Measurements from ENCODE around the gene OR10H1. TPM values are rescaled to one million over a fixed set of nuclear protein-coding genes. Genes with fewer than 3 reads are reported as not detected.
A peak's percentile ranks its signal among the peaks of the same experiment; 100 is the strongest.
"Not testable (repeated sequence)": the region's sequence is repeated elsewhere in the genome, so short reads cannot be mapped to it uniquely, and the experiment has no call there.

Gene OR10H1
- total RNA-seq, 4 donors from 2014 or later = not detected

DNA sequence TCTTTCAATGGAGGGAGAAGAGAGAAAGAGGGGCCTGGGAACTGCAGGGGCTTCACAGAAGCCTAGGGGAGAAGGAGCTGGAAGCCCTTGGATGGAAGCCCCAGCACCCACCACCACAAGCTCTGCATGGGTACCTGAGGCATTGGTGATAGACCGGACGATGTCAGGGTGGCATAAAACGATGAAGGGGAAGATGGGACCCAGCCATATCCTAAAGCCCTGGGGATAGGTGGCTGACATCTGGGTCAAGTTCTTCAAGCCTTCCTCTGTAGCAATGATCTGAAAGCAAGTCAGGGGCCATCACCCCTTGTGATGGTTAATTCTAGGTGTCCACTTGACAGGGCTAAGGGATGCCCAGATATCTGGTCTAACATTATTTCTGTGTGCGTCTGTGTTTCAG is 39.2 kb downstream of the OR10H1 start:
- Histone ChIP-seq H3K36me3 (peaks cover 0 to 18% (median 0%) of the 10 kb centered on the region in 4 donors), H3K9me3 (no peaks in the 10 kb centered on the region), H3K27ac (replicated peaks in 1 of 4) (no peak overlapping the region), H3K4me1 (peaks cover 20 to 42% (median 26%) of the 10 kb centered on the region in 4 donors), H3K27me3 (no peaks in the 10 kb centered on the region), H3K4me3 (no peak overlapping the region)
- WGBS = 93% methylated on average over 4 of the region's 4 CpGs
- TF ChIP-seq POLR2A (IDR thresholded peaks at IDR 0.05; ENCODE audit: low read depth) = no peak
- no peak for TF ChIP-seq POLR2AphosphoS5 (IDR thresholded peaks at IDR 0.05)
- TF ChIP-seq EP300 (IDR thresholded peaks at IDR 0.05) = no peak
- TF ChIP-seq CTCF (IDR thresholded peaks at IDR 0.05) = no peak
- intact Hi-C loops (cut with DNase I) = no loop called here
- peak; percentile 68 for DNase-seq (ENCODE audit: extremely low spot score)

DNA sequence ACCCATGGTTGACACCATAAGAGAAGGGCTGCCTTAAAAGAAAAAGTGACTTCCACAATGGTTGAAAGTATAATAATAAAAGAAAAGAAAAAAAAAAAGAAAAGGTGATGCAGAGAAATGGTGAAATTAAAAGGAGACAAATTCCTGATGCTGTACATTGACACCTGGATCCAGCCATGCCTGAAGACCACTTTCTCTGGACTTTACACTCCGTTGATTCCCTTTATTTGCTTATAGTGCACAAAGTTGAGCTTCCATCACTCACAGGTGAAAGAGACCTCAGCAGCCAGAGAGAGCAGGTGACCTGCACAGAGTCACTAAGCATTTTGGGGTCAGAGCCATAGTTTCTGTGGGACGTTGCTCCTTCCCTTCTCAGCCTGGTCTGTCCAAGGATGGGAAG is 40.2 kb downstream of the OR10H1 start:
- no peak for DNase-seq (ENCODE audit: extremely low spot score)
- TF ChIP-seq POLR2A (IDR thresholded peaks at IDR 0.05; ENCODE audit: low read depth) (no peak), EP300 (IDR thresholded peaks at IDR 0.05) (no peak), CTCF (IDR thresholded peaks at IDR 0.05) (no peak), POLR2AphosphoS5 (IDR thresholded peaks at IDR 0.05) (no peak)
- Histone ChIP-seq H3K36me3 (peaks cover 0 to 20% (median 3%) of the 10 kb centered on the region in 4 donors), H3K9me3 (no peaks in the 10 kb centered on the region), H3K27me3 (no peaks in the 10 kb centered on the region), H3K4me3 (no peak overlapping the region), H3K4me1 (peaks cover 10 to 32% (median 18%) of the 10 kb centered on the region in 4 donors), H3K27ac (replicated peaks in 1 of 4) (no peak overlapping the region)
- intact Hi-C loops (cut with DNase I) = no loop called here
- 52% methylated on average over 2 of the region's 2 CpGs for WGBS

- Histone ChIP-seq H3K36me3 (peaks cover 0 to 26% (median 7%) of the 10 kb centered on the region in 4 donors), H3K4me1 (peaks cover 0 to 21% (median 10%) of the 10 kb centered on the region in 4 donors)
- H3K27ac ChIP-seq (replicated peaks in 1 of 4); intact Hi-C loops (cut with DNase I); H3K9me3 ChIP-seq; H3K27me3 ChIP-seq; H3K4me3 ChIP-seq: not testable (repeated sequence)
- 60% methylated on average over 1 of the region's 3 CpGs for WGBS
- DNase-seq (ENCODE audit: extremely low spot score) = peak; percentile 29
Measured at GRCh38 chr19:15774159-15774558, 41.3 kb downstream of the OR10H1 start.

DNA sequence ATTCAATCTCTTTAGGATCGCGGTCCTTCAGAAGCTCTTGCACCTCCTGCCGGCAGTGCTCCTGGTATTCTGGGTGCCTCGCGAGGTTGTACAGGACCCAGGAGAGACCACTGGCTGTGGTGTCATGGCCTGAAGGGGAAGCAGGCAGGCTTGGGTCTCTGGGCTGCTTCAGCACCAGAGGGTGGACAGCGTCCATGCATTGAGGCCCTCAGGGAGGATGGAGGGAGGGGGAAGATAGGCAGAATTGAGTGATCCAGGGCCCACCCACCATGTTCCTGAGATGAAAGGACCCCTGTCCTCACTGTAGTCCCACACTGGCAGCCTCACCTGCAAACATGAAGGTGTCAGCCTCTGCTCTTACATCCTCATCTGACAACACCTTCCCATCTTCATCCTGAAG is 45.9 kb downstream of the OR10H1 start:
- DNase-seq (ENCODE audit: extremely low spot score) = peak; percentile 45
- TF ChIP-seq POLR2AphosphoS5 (IDR thresholded peaks at IDR 0.05) (no peak), POLR2A (IDR thresholded peaks at IDR 0.05; ENCODE audit: low read depth) (no peak)
- Histone ChIP-seq H3K27me3 (peaks cover 0 to 5% (median 0%) of the 10 kb centered on the region in 4 donors), H3K4me3 (no peak overlapping the region), H3K9me3 (no peaks in the 10 kb centered on the region), H3K36me3 (peaks cover 0 to 30% (median 15%) of the 10 kb centered on the region in 4 donors), H3K27ac (replicated peaks in 1 of 4) (no peak overlapping the region), H3K4me1 (no peaks in the 10 kb centered on the region)
- intact Hi-C loops (cut with DNase I) = no loop called here
- WGBS = 55% methylated on average over 3 of the region's 6 CpGs

GRCh38 chr19:15759962-15760565 is 55.4 kb downstream of the OR10H1 start:
- H3K4me3 ChIP-seq = no peak overlapping the region
- WGBS = 40% methylated on average over 1 of the region's 28 CpGs
- no peaks in the 10 kb centered on the region for H3K36me3 ChIP-seq
- intact Hi-C loops (cut with DNase I) = no loop called here
- H3K27ac ChIP-seq (replicated peaks in 1 of 4) = no peak overlapping the region
- TF ChIP-seq POLR2A (IDR thresholded peaks at IDR 0.05; ENCODE audit: low read depth) (no peak), EP300 (IDR thresholded peaks at IDR 0.05) (no peak), CTCF (IDR thresholded peaks at IDR 0.05) (no peak), POLR2AphosphoS5 (IDR thresholded peaks at IDR 0.05) (no peak)
- no peaks in the 10 kb centered on the region for H3K4me1 ChIP-seq
- peaks cover 0 to 34% (median 0%) of the 10 kb centered on the region in 4 donors for H3K27me3 ChIP-seq
- DNase-seq (ENCODE audit: extremely low spot score) = no peak
- no peaks in the 10 kb centered on the region for H3K9me3 ChIP-seq

DNA sequence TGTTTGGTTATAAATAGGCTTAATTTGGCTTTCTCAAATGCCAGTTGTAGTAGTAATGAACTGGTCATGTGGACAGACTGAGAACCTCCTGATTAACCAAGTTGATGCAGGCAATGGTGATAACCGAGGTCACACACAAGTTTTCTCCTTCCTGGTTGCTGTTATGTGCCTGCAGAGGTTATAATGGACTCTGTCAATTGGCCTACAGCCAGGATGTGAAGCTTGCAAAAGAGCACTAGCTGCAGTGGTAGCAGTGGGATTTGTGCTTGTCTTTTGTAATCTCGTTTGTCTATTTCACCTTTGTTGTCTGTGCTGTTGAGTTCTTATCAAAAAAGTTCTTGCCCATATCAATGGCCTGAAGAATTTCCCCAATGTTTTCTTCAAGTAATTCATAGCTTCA is 57.1 kb downstream of the OR10H1 start:
- Histone ChIP-seq H3K4me1 (no peaks in the 10 kb centered on the region), H3K36me3 (no peaks in the 10 kb centered on the region), H3K9me3 (no peaks in the 10 kb centered on the region), H3K4me3 (no peak overlapping the region), H3K27ac (replicated peaks in 1 of 4) (no peak overlapping the region), H3K27me3 (peaks cover 0 to 41% (median 0%) of the 10 kb centered on the region in 4 donors)
- WGBS = 71% methylated on average over 2 of the region's 2 CpGs
- DNase-seq (ENCODE audit: extremely low spot score) = no peak
- intact Hi-C loops (cut with DNase I) = no loop called here
- no peak for TF ChIP-seq POLR2A (IDR thresholded peaks at IDR 0.05; ENCODE audit: low read depth)
- TF ChIP-seq POLR2AphosphoS5 (IDR thresholded peaks at IDR 0.05) = no peak

Other genes starting within 250 kb of the OR10H1 start
- not detected for gene CYP4F8, start 200.4 kb downstream of the OR10H1 start, total RNA-seq
- under 1 TPM in 2 of 4 donors, not detected in 2; 0.06 to 0.66 TPM for gene CYP4F3, start 174.8 kb downstream of the OR10H1 start, total RNA-seq
- gene CYP4F12, start 142.6 kb downstream of the OR10H1 start, total RNA-seq = 1 to 10 TPM; 3.5 to 4.2 (median 3.7) TPM
- not detected for gene OR10H2, start 87.6 kb downstream of the OR10H1 start, total RNA-seq
- not detected for gene OR10H3, start 77.7 kb downstream of the OR10H1 start, total RNA-seq
- gene OR10H5, start 28.0 kb downstream of the OR10H1 start, total RNA-seq = under 1 TPM in 1 of 4 donors, not detected in 3; 0.06 TPM
- gene CYP4F2, start 82.4 kb upstream of the OR10H1 start, total RNA-seq = not detected
- under 1 TPM in 2 of 4 donors, not detected in 2; 0.32 to 0.66 TPM for gene CYP4F11, start 118.9 kb upstream of the OR10H1 start, total RNA-seq
- gene OR10H4, start 133.3 kb upstream of the OR10H1 start, total RNA-seq = not detected